Endothelial cell of umbilical vein (primary cell): ENCODE measurements around the gene CARMIL1.

Source experiments
- CTCF ChIP-seq, 2 donors: IDR thresholded peaks; 1 replicate in 1 of 2; 2 replicates in 1 of 2; pipeline ENCODE4 v1.5.1; 2011; ENCODE audit warnings: low read length in 2 of 2, mild to moderate bottlenecking in 2 of 2, moderate library complexity in 2 of 2, control low read depth in 1 of 2, inconsistent platforms in 1 of 2, low read depth in 1 of 2; ENCODE audit not compliant: insufficient read depth in 1 of 2; ENCODE audit errors: extremely low read depth in 1 of 2
- EZH2 ChIP-seq: IDR thresholded peaks from 2 replicates; pipeline ENCODE4 v1.6.1; 2012; ENCODE audit warnings: borderline replicate concordance, low read depth, mild to moderate bottlenecking, moderate library complexity, low read length, inconsistent platforms; ENCODE audit not compliant: severe bottlenecking
- FOS ChIP-seq: IDR thresholded peaks from 2 replicates; pipeline ENCODE4 v1.6.1; 2011; ENCODE audit warnings: mild to moderate bottlenecking, low read length, moderate library complexity, borderline replicate concordance; ENCODE audit not compliant: insufficient read depth
- GATA2 ChIP-seq: IDR thresholded peaks from 2 replicates; pipeline ENCODE4 v1.7.0; 2011; ENCODE audit warnings: low read depth, mild to moderate bottlenecking, moderate library complexity, mixed read lengths, low read length; ENCODE audit not compliant: insufficient read length, insufficient read depth
- JUN ChIP-seq: IDR thresholded peaks from 2 replicates; pipeline ENCODE4 v1.6.1; 2011; ENCODE audit warnings: borderline replicate concordance, low read depth; ENCODE audit not compliant: insufficient read length, insufficient read depth
- MAX ChIP-seq: IDR thresholded peaks from 2 replicates; pipeline ENCODE4 v1.6.1; 2011; ENCODE audit not compliant: insufficient read depth, insufficient read length
- MYC ChIP-seq: IDR thresholded peaks from one replicate; pipeline ENCODE4 v1.6.1; 2011; ENCODE audit warnings: mild to moderate bottlenecking, low read depth, low read length
- POLR2A ChIP-seq: IDR thresholded peaks from 2 replicates; pipeline ENCODE4 v1.6.1; 2012; ENCODE audit warnings: low read depth, mild to moderate bottlenecking, control low read depth, low read length
- POLR2AphosphoS5 ChIP-seq: IDR thresholded peaks from 2 replicates; pipeline ENCODE4 v1.6.1; 2012; ENCODE audit warnings: low read depth, mild to moderate bottlenecking, control low read depth, low read length, moderate library complexity; ENCODE audit not compliant: insufficient read depth

DNA sequence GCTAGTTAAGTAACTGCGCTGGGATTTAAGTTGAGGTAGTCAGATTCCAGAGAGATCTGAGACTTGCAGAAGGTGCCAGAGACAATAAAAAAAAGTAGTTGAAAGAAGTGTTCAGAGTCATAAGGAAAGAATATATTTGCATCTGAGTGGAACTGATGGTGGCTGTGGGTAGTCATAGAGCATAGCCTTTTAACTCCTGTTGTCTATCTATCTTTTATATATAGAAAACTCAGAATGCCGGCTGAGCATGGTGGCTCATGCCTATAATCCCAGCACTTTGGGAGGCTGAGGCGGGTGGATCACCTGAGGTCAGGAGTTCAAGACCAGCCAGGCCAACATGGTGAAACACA is 62.0 kb downstream of the CARMIL1 start:
- TF ChIP-seq CTCF (IDR thresholded peaks at IDR 0.05; ENCODE audit: extremely low read depth in 1 of 2, insufficient read depth in 1 of 2, low read depth in 1 of 2, low read length in 2 of 2) (no peak), POLR2A (no peak), MAX (no peak), EZH2 (no peak), POLR2AphosphoS5 (no peak), FOS (no peak), JUN (no peak), MYC (no peak), GATA2 (no peak)
